ENCODE results near the gene SMIM33. TPM values are rescaled to one million over a fixed set of nuclear protein-coding genes. Genes with fewer than 3 reads are reported as not detected.
A peak's percentile ranks its signal among the peaks of the same experiment; 100 is the strongest.
"Not testable (repeated sequence)": the region's sequence is repeated elsewhere in the genome, so short reads cannot be mapped to it uniquely, and the experiment has no call there.

SMIM33 gene
- total and polyA plus RNA-seq, 10 of the 15 experiments (the other 5 are each of a cell fraction or from before 2014, with no cell fraction given) = 0.03 to 0.25 (median 0.07) TPM; not detected in 4

DNA sequence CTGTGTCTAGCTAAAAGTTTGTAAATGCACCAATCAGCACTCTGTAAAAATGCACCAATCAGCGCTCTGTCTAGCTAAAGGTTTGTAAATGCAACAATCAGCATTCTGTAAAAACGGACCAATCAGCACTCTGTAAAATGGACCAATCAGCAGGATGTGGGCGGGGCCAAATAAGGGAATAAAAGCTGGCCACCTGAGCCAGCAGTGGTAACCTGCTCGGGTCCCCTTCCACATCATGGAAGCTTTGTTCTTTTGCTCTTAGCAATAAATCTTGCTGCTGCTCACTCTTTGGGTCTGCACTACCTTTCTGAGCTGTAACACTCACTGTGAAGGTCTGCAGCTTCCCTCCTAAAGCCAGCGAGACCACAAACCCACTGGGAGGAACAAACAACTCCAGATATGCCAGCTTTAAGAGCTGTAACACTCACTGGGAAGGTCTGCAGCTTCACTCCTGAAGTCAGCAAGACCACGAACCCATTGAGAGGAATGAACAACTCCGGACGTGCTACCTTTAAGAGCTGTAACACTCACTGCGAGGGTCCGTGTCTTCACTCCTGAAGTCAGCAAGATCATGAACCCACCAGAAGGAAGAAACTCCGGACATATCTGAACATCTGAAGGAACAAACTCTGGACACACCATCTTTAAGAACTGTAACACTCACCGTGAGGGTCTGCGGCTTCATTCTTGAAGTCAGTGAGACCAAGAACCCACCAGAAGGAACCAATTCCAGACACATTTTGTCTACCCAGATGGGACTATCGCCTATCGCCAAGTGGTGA, 32.4 kb downstream of the SMIM33 start:
- H2AFZ ChIP-seq (ENCODE audit: control insufficient read depth, low read depth, low read length); H4K20me1 ChIP-seq (ENCODE audit: control insufficient read depth, insufficient read depth); H3K9me3 ChIP-seq (replicated peaks; ENCODE audit: control insufficient read depth, insufficient read depth, low read length); BruUV-seq (replicated peaks); H3K4me1 ChIP-seq (ENCODE audit: control insufficient read depth, insufficient read depth, low read length); H3K9ac ChIP-seq (ENCODE audit: control insufficient read depth, insufficient read depth, low read length); RAD21 ChIA-PET (ENCODE audit: unreplicated experiment); H3K4me2 ChIP-seq (ENCODE audit: control insufficient read depth, insufficient read depth); H3K27me3 ChIP-seq (replicated peaks in 1 of 2; ENCODE audit: control insufficient read depth in 2 of 2, insufficient read depth in 2 of 2, low read length in 1 of 2); in situ Hi-C loops (cut with MboI); intact Hi-C loops (cut with micrococcal nuclease; ENCODE audit: unreplicated experiment); H3K27ac ChIP-seq (ENCODE audit: control insufficient read depth, insufficient read depth); FAIRE-seq; ATAC-seq; H3K4me3 ChIP-seq; H3K36me3 ChIP-seq (ENCODE audit: control insufficient read depth in 2 of 2, insufficient read depth in 2 of 2, low read length in 1 of 2); DNase-seq (ENCODE audit: low read depth, low spot score); H3K79me2 ChIP-seq (ENCODE audit: control insufficient read depth, insufficient read depth, low read length): not testable (repeated sequence)
- 69% methylated on average over 15 of the region's 15 CpGs for WGBS (ENCODE audit: insufficient coverage, insufficient replicate concordance, low lambda C conversion rate, missing lambda C conversion rate)
- peak; percentile 76 for TF ChIP-seq NFYB (IDR thresholded peaks at IDR 0.05; ENCODE audit: insufficient read depth, low read depth, low read length)
- ChIA-PET CTCF (interaction anchor here (1.0 to 2.3 kb wide), 4 partner anchors 9 to 81 kb away, joined by 4 to 18 read pairs (median 6); no protein-coding TSS in a partner anchor), SMC1A (ENCODE audit: uncharacterized antibody, unreplicated experiment) (interaction anchor here (1.4 to 2.3 kb wide), 4 partner anchors 9 to 83 kb away, joined by 6 to 12 read pairs (median 6); no protein-coding TSS in a partner anchor), POLR2A (interaction anchor here (0.6 kb wide), 1 partner anchor 43 kb away, joined by 4 read pairs; no protein-coding TSS in a partner anchor)

DNA sequence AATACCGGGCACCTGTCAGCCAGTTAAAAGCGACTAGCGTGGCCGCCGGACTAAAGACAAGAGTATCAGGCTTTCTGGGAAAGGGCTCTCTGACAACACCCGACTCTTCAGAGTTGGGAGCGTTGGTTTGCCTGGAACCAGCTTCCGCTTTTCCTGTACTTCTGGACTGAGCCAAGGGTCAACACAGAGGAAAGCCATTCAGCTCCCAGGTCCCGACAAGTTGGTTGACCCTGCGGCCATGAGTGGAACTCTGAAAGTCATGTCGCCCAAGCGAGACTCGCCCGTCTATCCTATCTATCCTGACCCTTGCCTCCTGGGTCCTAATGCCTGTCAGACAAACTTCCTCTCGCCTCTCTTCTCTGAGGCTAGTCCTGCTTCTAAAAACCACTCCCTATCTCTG, 33.1 kb downstream of the SMIM33 start:
- DNase-seq (ENCODE audit: low read depth, low spot score); H3K9ac ChIP-seq (ENCODE audit: control insufficient read depth, insufficient read depth, low read length); FAIRE-seq; BruUV-seq (replicated peaks); H3K27ac ChIP-seq (ENCODE audit: control insufficient read depth, insufficient read depth); H3K4me2 ChIP-seq (ENCODE audit: control insufficient read depth, insufficient read depth); H3K27me3 ChIP-seq (replicated peaks in 1 of 2; ENCODE audit: control insufficient read depth in 2 of 2, insufficient read depth in 2 of 2, low read length in 1 of 2); ATAC-seq; in situ Hi-C loops (cut with MboI); H4K20me1 ChIP-seq (ENCODE audit: control insufficient read depth, insufficient read depth); RAD21 ChIA-PET (ENCODE audit: unreplicated experiment); H3K4me3 ChIP-seq; H2AFZ ChIP-seq (ENCODE audit: control insufficient read depth, low read depth, low read length); H3K79me2 ChIP-seq (ENCODE audit: control insufficient read depth, insufficient read depth, low read length); H3K36me3 ChIP-seq (ENCODE audit: control insufficient read depth in 2 of 2, insufficient read depth in 2 of 2, low read length in 1 of 2); intact Hi-C loops (cut with micrococcal nuclease; ENCODE audit: unreplicated experiment); H3K4me1 ChIP-seq (ENCODE audit: control insufficient read depth, insufficient read depth, low read length); H3K9me3 ChIP-seq (replicated peaks; ENCODE audit: control insufficient read depth, insufficient read depth, low read length): not testable (repeated sequence)
- WGBS (ENCODE audit: insufficient coverage, insufficient replicate concordance, low lambda C conversion rate, missing lambda C conversion rate) = 76% methylated on average over 15 of the region's 15 CpGs
- POLR2A ChIA-PET = interaction anchor here (0.6 kb wide), 1 partner anchor 909 kb away, joined by 3 read pairs; no protein-coding TSS in a partner anchor
- SMC1A ChIA-PET (ENCODE audit: uncharacterized antibody, unreplicated experiment) = interaction anchor here (2.0 to 2.3 kb wide), 2 partner anchors 8 to 73 kb away, joined by 6 to 12 read pairs; no protein-coding TSS in a partner anchor
- CTCF ChIA-PET = interaction anchor here (1.0 kb wide), 1 partner anchor 10 kb away, joined by 6 read pairs; no protein-coding TSS in a partner anchor

DNA sequence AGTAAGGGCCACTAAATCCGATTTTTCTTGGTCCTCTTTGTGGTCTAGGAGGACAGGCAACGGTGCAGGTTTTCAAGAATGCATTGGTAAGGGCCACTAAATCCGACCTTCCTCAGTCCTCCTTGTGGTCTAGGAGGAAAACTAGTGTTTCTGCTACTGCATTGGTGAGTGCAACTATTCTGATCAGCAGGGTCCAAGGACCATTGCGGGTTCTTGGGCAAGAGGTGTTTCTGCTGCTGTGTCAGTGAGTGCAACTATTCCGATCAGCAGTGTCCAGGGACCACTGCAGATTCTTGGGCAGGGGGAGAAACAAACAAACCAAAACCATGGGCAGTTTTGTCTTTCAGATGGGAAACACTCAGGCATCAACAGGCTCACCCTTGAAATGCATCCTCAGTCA, 33.9 kb downstream of the SMIM33 start:
- H2AFZ ChIP-seq (ENCODE audit: control insufficient read depth, low read depth, low read length); H3K4me2 ChIP-seq (ENCODE audit: control insufficient read depth, insufficient read depth); H3K27me3 ChIP-seq (replicated peaks in 1 of 2; ENCODE audit: control insufficient read depth in 2 of 2, insufficient read depth in 2 of 2, low read length in 1 of 2); H3K4me3 ChIP-seq; H4K20me1 ChIP-seq (ENCODE audit: control insufficient read depth, insufficient read depth); RAD21 ChIA-PET (ENCODE audit: unreplicated experiment); H3K79me2 ChIP-seq (ENCODE audit: control insufficient read depth, insufficient read depth, low read length); H3K27ac ChIP-seq (ENCODE audit: control insufficient read depth, insufficient read depth); H3K4me1 ChIP-seq (ENCODE audit: control insufficient read depth, insufficient read depth, low read length); FAIRE-seq; H3K9me3 ChIP-seq (replicated peaks; ENCODE audit: control insufficient read depth, insufficient read depth, low read length); H3K9ac ChIP-seq (ENCODE audit: control insufficient read depth, insufficient read depth, low read length); H3K36me3 ChIP-seq (ENCODE audit: control insufficient read depth in 2 of 2, insufficient read depth in 2 of 2, low read length in 1 of 2); DNase-seq (ENCODE audit: low read depth, low spot score); ATAC-seq; BruUV-seq (replicated peaks); in situ Hi-C loops (cut with MboI); intact Hi-C loops (cut with micrococcal nuclease; ENCODE audit: unreplicated experiment): not testable (repeated sequence)
- ChIA-PET POLR2A (interaction anchor here (1.6 kb wide), 1 partner anchor 9 kb away, joined by 3 read pairs; no protein-coding TSS in a partner anchor), SMC1A (ENCODE audit: uncharacterized antibody, unreplicated experiment) (interaction anchor here (0.5 to 2.3 kb wide), 2 partner anchors 35 to 74 kb away, joined by 3 to 6 read pairs; no protein-coding TSS in a partner anchor), CTCF (interaction anchor here (1.4 kb wide), 1 partner anchor 9 kb away, joined by 5 read pairs; no protein-coding TSS in a partner anchor)
- WGBS (ENCODE audit: insufficient coverage, insufficient replicate concordance, low lambda C conversion rate, missing lambda C conversion rate) = 32% methylated on average over 5 of the region's 5 CpGs

Data from GM12878 (cell line).